ENCODE data around the gene SLC38A7.

DNA sequence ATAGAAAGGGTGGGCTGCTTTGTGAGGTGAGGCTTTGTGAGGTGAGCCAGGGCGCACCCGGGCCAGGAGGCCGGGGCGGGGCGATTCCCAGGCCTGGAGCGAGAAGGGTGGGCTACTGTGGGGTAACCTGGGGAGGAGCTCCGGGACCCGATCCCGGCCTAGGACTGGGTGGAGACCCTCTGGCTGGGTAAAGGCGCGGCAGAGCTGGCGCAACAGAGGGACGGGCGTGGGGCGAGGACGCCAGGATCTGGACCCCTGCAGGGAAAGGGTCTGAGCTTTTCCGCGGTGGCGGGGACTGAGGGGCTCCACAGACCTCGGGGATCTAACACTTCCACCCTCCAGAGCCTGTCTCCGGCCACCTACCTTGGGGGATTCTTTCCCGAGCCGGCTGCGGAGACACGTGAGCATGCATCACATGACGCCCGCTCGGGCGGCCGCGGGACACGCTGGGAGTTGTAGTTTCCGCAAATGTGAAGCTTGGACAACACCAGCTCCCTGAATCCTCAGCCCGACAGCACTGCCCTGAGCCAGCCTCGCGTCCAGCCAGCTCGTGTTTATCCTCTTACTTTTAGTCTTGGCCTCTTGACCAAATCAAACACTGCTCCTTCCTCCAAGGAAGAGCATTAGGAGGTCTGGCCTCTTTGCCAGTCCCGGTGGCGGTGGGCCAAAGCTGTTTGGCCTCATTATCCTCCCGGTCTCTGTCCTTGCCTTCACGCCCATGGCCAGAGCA is at the start of gene SLC38A7:
- TF ChIP-seq, protein P1, sequence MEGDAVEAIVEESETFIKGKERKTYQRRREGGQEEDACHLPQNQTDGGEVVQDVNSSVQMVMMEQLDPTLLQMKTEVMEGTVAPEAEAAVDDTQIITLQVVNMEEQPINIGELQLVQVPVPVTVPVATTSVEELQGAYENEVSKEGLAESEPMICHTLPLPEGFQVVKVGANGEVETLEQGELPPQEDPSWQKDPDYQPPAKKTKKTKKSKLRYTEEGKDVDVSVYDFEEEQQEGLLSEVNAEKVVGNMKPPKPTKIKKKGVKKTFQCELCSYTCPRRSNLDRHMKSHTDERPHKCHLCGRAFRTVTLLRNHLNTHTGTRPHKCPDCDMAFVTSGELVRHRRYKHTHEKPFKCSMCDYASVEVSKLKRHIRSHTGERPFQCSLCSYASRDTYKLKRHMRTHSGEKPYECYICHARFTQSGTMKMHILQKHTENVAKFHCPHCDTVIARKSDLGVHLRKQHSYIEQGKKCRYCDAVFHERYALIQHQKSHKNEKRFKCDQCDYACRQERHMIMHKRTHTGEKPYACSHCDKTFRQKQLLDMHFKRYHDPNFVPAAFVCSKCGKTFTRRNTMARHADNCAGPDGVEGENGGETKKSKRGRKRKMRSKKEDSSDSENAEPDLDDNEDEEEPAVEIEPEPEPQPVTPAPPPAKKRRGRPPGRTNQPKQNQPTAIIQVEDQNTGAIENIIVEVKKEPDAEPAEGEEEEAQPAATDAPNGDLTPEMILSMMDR (IDR thresholded peaks at IDR 0.05; ENCODE audit: insufficient read depth, low read length): no peak
- 0 out of 2 replicates have a peak, but pooled peaks have one; percentile 20 for TF ChIP-seq POLR2AphosphoS5 (IDR thresholded peaks at IDR 0.05; ENCODE audit: low read depth)
- TF ChIP-seq, protein P2, sequence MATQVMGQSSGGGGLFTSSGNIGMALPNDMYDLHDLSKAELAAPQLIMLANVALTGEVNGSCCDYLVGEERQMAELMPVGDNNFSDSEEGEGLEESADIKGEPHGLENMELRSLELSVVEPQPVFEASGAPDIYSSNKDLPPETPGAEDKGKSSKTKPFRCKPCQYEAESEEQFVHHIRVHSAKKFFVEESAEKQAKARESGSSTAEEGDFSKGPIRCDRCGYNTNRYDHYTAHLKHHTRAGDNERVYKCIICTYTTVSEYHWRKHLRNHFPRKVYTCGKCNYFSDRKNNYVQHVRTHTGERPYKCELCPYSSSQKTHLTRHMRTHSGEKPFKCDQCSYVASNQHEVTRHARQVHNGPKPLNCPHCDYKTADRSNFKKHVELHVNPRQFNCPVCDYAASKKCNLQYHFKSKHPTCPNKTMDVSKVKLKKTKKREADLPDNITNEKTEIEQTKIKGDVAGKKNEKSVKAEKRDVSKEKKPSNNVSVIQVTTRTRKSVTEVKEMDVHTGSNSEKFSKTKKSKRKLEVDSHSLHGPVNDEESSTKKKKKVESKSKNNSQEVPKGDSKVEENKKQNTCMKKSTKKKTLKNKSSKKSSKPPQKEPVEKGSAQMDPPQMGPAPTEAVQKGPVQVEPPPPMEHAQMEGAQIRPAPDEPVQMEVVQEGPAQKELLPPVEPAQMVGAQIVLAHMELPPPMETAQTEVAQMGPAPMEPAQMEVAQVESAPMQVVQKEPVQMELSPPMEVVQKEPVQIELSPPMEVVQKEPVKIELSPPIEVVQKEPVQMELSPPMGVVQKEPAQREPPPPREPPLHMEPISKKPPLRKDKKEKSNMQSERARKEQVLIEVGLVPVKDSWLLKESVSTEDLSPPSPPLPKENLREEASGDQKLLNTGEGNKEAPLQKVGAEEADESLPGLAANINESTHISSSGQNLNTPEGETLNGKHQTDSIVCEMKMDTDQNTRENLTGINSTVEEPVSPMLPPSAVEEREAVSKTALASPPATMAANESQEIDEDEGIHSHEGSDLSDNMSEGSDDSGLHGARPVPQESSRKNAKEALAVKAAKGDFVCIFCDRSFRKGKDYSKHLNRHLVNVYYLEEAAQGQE (IDR thresholded peaks at IDR 0.05; ENCODE audit: insufficient replicate concordance, low read depth): no peak
- TF ChIP-seq GABPA (IDR thresholded peaks at IDR 0.05; ENCODE audit: low read depth): no peak
- TF ChIP-seq SPI1 (IDR thresholded peaks at IDR 0.05; ENCODE audit: borderline replicate concordance, low read depth): no peak

Data from HL-60 (cell line).